Left cardiac atrium (tissue), 4 donors: Measurements from ENCODE around the gene EDA2R. TPM values are rescaled to one million over a fixed set of nuclear protein-coding genes. Genes with fewer than 3 reads are reported as not detected.

Source experiments
- ATAC-seq, 2 donors: fragments of 200-7000 bp; cut with Tn5 transposase; one replicate each; pipeline ENCODE4 v1.9.1; 2020; ENCODE audit warnings: mild to moderate bottlenecking in 2 of 2, moderate library complexity in 2 of 2
- DNase-seq: peaks from one replicate; pipeline ENCODE4 v3.0.0-alpha.2; 2020
- intact Hi-C, 2 donors: fragments of 100-400 bp; cut with DNase I; formaldehyde crosslinking; loops; one replicate each; pipeline versions ENCODE4 v1.14.1 to v1.15.1; 2022 to 2023
- long read RNA-seq: library from polyadenylated mRNA; unstranded; transcript quantifications from one replicate; pipeline ENCODE4 v2.0.0, GENCODE V29; 2021
- total RNA-seq, 2 donors: library from RNA; stranded (reverse); fragmentation: NEBNext Ultra II Directional; extraction: Animal tissue kit (Norgen Biotek cat#: 25700); gene quantifications; one replicate each; pipeline ENCODE4 v1.2.1, GENCODE V29; 2021
- donor health status: DM: no; HTN: yes; CAD: no.
- donor health status: DM: no; HTN: yes; CAD: no; lungs with severe emphysema.
- donor health status: DM: yes; HTN: yes; CAD: no.
- donor health status: Dilated cardiomyopathy.

Gene EDA2R
- total RNA-seq: 1 to 10 TPM in 1 of 2 donors, under 1 TPM in 1; 0.94 to 1.0 TPM
- long read RNA-seq, partial matches to known transcripts: 0 of 1 reads
- long read RNA-seq, other reads (novel, unspliced or antisense): 1 of 1 reads

DNA sequence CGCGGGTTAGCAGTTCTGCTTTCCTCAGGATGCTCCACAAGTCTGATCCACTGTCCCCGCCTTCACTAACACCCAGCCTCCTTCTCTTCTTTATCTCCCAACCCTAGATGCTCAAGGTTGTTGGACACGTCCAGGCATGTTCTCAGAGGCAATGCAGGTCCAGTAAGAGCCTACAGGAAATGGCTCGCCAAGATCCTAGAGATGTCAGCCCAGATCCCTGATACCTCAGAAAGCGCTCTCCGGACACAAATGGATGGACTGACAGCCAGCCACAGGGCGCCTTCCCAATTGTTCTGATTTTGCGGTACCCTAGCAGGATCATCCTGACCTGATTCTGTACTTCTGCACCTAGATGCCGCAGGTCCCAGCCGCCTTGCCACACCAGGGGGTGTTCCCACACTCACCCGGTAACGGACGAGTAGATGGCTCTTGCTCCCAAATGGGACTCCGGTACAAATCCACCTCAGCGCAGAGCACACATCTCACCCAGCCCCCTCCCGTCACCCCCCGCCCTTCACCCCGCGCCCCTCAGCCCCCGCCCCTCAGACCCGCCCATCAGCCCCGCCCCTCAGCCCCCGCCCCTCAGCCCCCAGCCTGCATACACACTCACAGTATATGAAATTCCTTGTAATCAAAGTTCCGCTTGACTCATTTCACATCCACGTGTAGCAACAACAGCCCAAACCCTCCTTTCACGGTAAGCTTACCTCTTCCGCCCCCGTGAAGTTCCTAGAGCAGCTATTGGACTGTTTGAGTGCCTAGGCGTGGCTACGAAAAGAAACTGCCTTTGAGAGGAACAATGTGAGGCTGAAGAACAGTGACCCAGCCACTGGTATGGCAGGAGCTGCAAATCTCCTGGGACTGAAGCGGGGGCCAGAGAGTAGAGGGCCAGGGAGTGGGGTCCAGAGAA, at the start of gene EDA2R:
Gene EDA2R, minus strand, starts transcription at position 488 of the 910 bp plus-strand sequence. CDS start 23,058 bp downstream, outside the sequence.
- intact Hi-C loops: no loop called here
- DNase-seq (peak; percentile 26), ATAC-seq (peak; percentile 64 to 93)

GRCh38 chrX:66684196-66684595, 45.3 kb upstream of the EDA2R start:
- ATAC-seq: no peak
- intact Hi-C loops: no loop called here
- DNase-seq: no peak

DNA sequence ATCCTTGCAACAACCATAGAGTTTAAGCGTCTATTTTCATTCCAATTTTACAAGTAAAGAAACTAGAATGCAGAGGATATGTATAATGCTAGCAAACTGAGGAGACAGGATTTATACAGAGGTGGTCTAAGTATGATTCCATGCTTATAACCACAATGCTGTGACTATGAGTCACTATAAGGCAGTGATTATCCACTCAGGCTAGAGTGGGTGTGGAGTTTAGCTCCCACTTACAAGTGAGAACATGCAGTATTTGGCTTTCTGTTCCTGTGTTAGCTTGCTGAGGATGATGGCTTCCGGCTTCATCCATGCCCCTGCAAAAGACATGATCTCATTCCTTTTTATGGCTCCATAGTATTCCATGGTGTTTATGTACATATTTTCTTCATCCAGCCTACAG, 41.6 kb upstream of the EDA2R start:
- intact Hi-C loops: no loop called here
- DNase-seq (no peak), ATAC-seq (no peak)

DNA sequence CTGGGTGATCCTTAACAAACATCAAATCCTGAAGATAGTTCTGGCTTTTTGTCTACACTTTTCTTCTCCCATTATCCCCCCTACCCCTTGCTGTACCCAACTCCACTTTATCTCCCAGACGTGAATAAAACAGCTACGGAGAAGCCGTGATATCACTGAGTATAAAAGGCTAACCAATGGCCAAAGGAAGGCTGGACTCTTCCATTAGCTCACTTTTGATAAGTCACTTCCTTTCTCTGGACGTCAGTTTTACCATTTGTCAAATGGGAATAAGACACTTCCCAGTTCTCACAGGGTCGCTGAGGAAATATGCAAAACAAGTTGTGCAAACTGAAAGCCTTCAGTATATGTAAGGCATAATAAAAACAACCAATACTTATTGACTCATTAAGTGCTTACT, 38.6 kb upstream of the EDA2R start:
- DNase-seq (no peak), ATAC-seq (no peak)
- intact Hi-C loops: no loop called here

DNA sequence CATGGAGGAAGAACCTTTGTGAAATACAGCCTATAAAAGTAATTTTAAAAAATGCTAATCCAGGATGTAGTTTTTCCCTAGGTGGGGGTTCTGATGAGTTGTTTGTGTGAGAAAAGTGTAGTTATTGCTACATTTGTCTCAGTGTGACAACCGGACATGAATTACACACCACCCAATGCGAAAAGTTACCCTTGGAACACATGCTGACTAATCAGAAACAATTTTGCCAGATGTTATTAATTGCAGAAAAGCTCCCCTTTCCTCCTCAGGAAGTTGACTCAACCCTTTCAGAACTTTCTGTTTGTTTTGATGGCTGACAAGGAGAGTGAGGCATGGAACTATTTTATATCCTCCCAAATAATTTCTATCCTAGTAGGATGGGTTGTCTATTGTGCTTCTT, 38.1 kb upstream of the EDA2R start:
- intact Hi-C loops: no loop called here
- DNase-seq (no peak), ATAC-seq (no peak)

DNA sequence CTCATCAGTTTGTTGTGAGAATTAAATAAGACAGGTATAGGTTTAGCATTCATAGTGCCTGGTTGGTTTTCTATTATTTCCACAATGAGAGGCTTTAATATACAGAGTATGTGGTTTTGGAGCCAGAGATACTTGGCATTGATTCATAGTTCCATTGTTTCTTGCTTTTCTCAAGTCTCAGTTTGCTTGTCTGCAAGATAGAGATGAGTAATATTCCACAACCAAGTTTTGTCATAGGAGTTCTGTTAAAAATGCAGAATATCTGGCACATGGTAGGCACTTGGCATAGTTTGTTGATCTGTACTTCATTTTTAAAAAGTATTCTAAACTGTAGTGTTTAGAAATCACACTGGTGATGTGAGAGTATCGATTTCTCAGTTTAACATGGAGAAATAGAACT, 37.5 kb upstream of the EDA2R start:
- intact Hi-C loops: no loop called here
- DNase-seq: no peak
- ATAC-seq: no peak

DNA sequence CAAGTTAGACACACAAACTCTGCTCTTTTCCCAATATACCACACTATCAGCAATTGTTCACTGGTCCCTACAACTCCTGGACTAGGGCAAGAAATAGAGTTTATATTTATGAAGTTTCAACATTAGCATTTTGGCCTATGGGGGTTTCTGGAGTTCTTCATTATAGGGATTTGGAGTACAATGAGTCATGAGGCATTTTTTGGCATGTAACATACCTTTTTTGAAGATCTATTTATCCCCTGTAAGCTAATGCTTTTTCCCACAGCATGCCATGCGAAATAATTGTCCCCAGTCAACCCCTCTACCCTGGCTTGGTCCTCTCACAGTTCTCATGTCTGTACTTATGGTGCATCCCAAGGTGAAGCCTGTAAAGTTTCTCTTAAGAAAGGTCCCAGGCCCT, 36.7 kb upstream of the EDA2R start:
- DNase-seq: no peak
- intact Hi-C loops: no loop called here

GRCh38 chrX:66674506-66674905, 35.6 kb upstream of the EDA2R start:
- no peak for DNase-seq
- no peak for ATAC-seq
- intact Hi-C loops: no loop called here

More for the DNA sequence above, 36.7 kb upstream of the EDA2R start:
- ATAC-seq: no peak

- ATAC-seq: no peak
- intact Hi-C loops: no loop called here
These were observed 33.2 kb upstream of the EDA2R start for GRCh38 chrX:66672106-66672505.

DNA sequence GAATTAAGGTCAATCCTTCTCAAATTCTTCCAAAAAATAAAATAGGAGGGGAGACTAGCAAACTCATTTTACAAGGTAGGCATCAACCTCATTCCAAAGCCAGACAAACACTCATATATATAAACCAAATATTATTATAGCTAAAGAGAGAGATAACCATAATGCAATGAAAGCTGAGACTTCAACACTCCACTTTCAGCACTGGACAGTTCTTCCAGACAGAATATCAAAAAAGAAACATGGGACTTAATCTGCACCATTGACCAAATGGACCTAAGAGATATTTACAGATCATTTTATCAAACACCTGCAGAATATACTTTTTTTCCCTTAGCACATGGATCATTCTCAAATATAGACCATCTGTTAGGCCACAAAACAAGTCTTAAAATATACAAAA, 15.5 kb upstream of the EDA2R start:
- no peak for DNase-seq
- intact Hi-C loops: no loop called here
- ATAC-seq: no peak

More at GRCh38 chrX:66672106-66672505, 33.2 kb upstream of the EDA2R start:
- DNase-seq: no peak

DNA sequence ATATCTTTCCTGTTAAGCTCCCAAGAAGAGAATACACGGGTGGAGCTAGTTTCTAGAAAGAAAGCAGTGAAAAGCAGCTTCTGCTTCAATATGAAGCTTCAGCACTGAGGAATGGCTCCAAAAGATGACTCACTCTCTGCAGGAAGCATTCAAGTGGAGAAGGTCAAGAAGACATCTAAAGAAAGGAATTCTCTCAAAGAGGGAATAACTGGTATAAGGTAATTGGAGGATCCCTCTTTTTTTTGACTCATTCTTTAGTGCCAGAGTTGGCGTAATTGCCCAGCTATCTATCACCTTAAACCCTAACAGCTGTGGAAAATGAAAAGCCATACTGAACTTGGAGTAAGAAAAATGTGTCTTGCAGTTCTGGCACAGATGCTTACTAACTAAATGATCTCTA, 3.5 kb downstream of the EDA2R start:
- intact Hi-C loops: no loop called here
- DNase-seq: no peak
- peak in 1 of 2 donors; percentile 59 for ATAC-seq

- ATAC-seq: no peak
- intact Hi-C loops: no loop called here
- no peak for DNase-seq
These were observed 4.6 kb downstream of the EDA2R start for GRCh38 chrX:66634272-66634671.

- ATAC-seq (peak in 1 of 2 donors; percentile 65), DNase-seq (no peak)
- intact Hi-C loops: no loop called here
These were observed 5.3 kb downstream of the EDA2R start for GRCh38 chrX:66633541-66633940.

DNA sequence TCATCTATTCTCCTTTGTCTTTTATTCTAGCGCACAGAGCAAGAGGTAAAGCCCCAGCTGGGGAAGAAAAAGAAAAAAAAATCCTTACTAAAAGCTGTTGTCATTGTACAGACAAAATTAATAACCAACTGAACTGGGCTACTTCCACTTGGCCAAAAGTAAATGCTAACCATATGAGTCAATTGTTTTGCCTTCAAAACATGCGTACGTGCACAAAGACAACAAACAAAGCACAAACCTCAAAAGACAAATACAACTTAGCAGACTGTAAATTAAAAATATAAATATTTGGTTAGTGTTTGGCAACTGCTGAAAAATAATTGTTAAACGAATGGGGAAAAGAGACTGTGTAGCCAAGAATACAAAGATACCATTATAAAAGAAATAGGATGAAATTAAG, 5.9 kb downstream of the EDA2R start:
- DNase-seq (no peak), ATAC-seq (no peak)
- intact Hi-C loops: no loop called here

- DNase-seq: no peak
- ATAC-seq: peak in 1 of 2 donors; percentile 24
- intact Hi-C loops: no loop called here
These were observed 6.4 kb downstream of the EDA2R start for GRCh38 chrX:66632473-66632872.

GRCh38 chrX:66625525-66625924, 13.4 kb downstream of the EDA2R start:
- ATAC-seq: no peak
- no peak for DNase-seq
- intact Hi-C loops: no loop called here

DNA sequence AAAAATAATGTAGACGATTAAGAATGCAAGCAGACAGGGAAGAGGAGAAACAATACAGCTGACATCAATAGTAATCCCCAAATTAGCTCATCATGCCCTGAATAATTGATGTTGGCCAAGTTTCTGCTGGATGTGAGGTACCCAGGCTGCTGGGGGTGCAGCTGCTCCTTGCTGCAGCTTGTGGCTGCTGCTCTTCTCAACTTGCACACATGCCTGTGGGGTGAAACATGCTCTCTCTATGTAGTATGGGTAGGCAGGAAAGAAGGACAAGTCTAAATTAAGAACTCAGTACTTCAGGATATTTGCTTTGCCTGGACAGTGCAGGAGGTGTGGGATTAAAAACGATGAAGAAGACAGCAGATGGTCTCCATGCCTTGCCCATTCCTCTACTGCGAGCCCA, 16.7 kb downstream of the EDA2R start:
- DNase-seq (no peak), ATAC-seq (no peak)
- intact Hi-C loops: no loop called here

DNA sequence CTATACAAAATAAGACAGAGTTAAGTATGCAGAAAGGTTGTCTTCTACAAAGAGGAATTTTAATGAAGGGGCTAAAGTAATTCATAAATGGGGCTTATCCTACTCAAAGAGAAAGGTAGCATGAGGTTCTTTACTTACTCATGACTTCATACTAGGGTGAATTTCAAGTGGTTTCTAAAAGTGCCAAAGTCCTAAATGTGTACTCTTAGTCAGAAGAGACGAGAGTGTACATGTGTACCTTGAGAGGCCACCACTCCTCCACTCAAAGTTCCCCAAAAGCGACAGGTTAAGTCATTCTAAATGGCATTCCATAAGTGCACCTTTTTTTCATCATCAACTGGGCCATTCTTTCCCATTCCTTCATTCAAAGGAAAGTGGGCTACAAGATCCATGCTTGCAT, 21.9 kb downstream of the EDA2R start:
- ATAC-seq: no peak
- intact Hi-C loops: no loop called here
- no peak for DNase-seq

GRCh38 chrX:66602381-66602938, 36.4 kb downstream of the EDA2R start:
- no peak for ATAC-seq
- DNase-seq: no peak
- intact Hi-C loops: no loop called here

DNA sequence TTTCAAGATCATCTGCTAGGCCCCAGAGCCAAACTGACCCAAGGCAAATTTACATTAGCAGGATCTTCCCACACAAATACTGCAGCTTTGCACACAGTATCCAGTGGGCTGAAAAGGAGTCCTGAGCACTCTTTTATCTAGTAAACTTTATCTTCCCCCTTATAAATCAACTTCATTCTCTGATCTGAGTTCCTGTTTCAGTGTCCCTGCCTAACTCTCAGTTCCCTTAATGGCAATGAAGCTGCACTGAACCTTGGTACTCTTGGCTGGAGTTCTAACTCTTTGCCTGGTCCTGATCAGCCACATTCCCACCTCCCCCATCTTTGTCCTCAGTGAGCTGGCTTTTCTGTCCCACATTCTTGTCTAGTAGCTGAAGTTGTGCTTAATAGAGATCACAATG, 37.4 kb downstream of the EDA2R start:
- no peak for DNase-seq
- ATAC-seq: no peak
- intact Hi-C loops: no loop called here

- intact Hi-C loops: no loop called here
- no peak for ATAC-seq
- no peak for DNase-seq
These were observed 59.7 kb downstream of the EDA2R start for GRCh38 chrX:66579219-66579618.
